SK-MEL-5 (cell line): ENCODE measurements around the gene DNAJA2. TPM values are rescaled to one million over a fixed set of nuclear protein-coding genes. Genes with fewer than 3 reads are reported as not detected.

Source experiments
- DNase-seq: peaks from one replicate; pipeline ENCODE4 v3.0.0-alpha.2; 2016; ENCODE audit warnings: low read depth, low spot score
- in situ Hi-C: cut with HindIII; loops from 2 replicates; pipeline ENCODE4 v1.10.0; 2016; ENCODE audit warnings: low sequenced_read_pairs, high pct_unique_total_duplicates, low pct_unique_long_range_greater_than_20kb
- total RNA-seq: library from RNA; depleted of rRNA; stranded (reverse); fragments of >200 nt; shearing (Covaris generic); gene quantifications from 2 replicates; pipeline ENCODE4 v1.2.3, GENCODE V29; 2014; rRNA removed

DNAJA2 gene
- total RNA-seq, 1 experiment from 2014 or later, result 74.3 TPM

DNA sequence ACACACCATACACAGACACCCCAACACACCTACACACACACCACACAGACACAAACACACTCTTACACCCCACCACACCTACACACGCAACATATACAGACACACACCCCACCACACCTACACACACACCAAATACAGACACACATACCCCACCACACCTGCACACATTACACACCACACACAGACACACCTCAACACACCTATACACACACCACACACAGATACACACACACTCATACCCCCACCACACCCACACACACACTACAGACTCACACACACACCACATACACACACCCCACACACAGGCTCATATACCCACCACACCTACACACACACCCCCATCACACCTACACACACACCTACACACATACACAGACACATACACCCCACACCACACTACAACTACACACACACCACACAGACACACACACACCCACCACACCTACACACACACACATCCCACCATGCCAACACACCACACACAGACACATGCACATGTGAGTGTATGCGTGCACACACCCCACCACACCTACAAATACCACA lies 57.9 kb downstream of the DNAJA2 start:
- DNase-seq, result no peak
- in situ Hi-C loops, result no loop called here

DNA sequence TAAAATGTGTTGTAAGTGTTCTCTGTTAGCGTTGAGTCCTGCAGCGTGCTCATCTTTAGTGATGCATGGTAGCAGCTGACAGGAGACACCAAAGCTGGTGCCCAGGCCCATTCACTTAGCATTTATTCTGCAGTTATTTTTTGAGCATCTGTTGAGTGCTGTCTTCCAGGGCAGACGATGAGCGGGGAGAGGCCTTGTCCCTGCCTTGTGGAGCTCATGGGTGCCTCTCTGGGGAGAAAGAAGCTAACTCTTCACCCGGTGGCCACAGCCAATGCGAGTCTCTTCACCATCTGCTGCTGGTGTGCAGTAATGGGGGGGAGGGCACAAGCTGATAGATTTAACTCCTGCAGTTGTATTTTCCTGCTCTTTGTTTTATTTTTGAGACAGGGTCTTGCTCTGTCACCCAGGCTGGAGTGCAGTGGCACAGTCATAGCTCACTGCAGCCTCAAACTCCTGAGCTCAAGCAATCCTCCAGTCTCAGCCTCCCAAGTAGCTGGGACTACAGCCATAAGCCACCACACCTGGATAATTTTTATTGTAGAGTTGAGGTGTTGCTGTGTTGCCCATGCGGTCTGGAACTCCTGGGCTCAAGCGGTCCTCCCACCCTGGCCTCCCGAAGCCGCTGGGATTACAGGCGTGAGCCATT lies 58.8 kb downstream of the DNAJA2 start:
- DNase-seq, result no peak
- in situ Hi-C loops, result no loop called here

DNA sequence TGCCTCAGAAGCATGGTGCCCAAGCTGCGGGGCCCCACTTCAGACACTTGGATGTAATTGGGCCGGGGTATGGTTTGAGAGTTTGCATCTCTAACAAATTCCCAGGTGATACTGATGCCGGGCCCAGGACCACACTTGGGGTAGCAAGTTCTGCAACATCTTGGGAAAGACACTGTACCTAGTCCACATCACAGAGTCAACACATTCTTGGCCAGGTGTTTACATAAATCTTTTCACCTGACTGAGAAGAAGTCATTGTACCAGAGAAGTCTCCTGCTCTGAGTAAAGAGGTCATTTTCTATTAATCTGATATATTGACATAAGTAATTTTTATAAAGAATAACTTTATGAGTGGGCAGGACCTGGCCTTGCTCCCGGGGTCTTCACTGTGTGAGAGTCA lies 61.8 kb downstream of the DNAJA2 start:
- in situ Hi-C loops, result no loop called here
- DNase-seq, result no peak

DNA sequence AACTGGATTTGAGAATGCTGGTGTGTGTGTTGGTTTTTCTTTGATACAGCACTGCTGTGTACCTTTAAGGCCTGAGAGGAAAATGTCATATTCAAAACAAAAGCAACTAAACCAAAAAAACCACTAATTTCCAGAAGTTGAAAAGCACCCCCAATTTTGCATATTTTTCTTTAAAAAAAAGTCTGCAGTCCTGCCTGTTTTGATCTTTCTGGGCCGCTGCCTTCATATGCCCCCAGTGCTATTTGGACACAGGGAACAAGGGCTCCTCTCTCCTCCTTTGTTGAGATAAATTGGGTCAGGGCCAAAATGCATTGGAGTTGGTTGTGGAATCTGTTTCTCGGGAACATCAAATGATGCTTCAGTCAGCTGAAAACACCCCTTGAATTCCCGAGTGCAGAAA lies 62.4 kb downstream of the DNAJA2 start:
- in situ Hi-C loops, result no loop called here
- DNase-seq, result no peak

DNA sequence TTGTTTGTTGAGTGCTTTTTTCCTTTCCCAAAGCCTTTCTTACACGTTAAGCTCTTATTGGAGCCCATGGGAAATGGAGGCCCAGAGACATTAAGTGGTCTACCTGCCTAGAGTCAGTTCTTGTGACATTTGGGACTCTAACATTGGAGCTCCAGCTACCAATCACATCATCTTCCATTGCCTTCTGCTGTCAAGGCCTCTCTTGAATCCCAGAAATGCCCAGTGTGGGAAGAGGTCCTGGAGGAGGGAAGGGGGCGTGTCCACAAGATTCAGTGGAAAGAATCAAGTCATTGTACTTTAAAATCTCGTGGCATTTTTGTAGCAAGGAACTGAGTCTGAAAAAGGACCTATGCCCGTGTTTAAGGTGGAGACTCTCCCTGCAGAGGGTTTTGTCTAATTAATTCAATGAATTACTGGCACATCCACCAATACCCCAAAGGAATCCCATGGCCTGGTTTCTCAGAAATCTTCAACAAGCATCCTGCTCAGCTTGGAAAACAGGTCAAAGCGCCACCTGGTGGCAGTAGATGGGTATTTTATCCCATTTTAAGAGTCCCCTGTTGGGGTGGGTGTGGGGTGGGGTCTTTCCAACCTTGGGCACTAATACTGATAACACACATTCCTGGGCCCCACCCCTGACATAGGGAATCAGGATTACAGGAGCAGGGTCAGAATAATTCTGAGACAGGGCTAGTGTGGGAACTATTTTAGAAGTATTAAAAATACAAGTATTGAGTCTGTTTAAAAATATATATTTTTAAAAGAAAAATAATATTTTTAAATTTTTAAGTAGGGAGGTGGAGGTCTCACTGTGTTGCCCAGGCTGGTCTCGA lies 64.7 kb downstream of the DNAJA2 start:
- peak; percentile 77 for DNase-seq
- in situ Hi-C loops, result no loop called here

DNA sequence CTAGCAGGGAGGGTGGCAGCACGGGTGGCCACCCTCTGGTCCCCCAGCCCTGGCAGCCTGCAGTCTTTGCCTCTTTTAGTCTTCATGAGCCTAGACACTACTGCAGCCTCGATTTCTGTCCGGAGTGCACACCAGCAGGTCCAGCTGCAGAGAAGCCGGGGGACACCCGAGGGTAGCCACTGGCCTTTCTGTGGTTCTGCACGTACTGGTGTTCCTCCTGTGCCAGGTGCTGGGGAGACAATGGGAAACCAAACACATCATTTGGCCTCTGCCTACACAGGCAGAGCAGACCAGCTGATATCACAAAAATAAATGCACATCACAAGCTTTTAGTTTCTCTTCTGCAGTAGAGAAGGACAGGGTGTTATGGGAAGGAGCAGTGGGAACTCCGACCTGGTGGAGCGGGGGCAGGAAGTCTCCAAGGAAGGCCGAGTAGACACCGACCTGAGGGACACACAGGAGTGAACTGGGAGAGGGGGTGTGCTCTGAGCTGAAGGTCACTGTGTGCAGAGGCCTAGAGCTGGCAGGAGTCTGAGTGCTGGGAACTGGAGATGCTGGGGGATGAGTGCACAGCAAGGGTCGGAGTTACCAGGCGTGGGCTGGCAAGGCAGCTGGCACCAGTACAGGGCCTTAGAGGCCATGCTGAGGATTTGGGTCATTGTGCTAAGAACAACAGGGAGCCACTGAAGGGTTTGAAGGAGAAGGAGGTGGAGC lies 66.3 kb downstream of the DNAJA2 start:
- in situ Hi-C loops, result no loop called here
- no peak for DNase-seq

DNA sequence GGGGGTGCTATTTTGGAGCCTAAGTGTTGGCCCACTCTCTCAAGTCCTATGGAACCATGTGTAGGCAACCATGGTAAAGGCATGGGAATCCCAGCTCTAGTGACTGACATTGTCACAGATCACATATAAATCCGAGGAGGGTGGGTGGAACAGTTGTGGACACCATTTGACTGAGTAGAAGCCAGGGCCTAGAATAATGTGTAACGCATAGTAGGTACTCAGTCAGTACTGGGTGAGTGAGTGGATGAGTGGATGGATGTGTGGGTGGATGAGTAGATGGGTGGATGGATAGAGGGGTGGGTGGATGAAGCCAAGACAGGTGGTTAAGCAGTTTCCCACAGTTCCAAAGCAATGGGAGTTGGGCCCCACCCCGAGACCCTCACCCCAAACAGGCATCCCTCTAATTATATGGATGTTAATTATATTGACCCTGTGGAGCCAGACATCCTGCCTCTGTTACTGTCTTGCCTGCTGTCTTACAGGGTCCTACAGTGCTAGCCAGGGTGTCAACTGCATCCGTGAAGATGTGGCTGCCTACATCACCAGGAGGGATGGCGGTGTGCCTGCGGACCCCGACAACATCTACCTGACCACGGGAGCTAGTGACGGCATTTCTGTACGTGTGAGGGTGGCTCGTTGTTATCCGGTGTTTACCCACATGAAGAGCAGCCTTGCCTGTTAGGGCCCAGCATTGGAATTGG lies 67.0 kb downstream of the DNAJA2 start:
- in situ Hi-C loops, result no loop called here
- DNase-seq, result no peak

Other genes with a start within 250 kb of the DNAJA2 start
- gene MYLK3, start 225.3 kb downstream of the DNAJA2 start, total RNA-seq, result 0.67 and 1.1 TPM in 2 replicates
- 6.3 and 6.8 TPM in 2 replicates for gene C16orf87, start 142.5 kb downstream of the DNAJA2 start, total RNA-seq
- gene GPT2, start 89.3 kb downstream of the DNAJA2 start, total RNA-seq, result 10.1 and 10.8 TPM in 2 replicates
- gene NETO2, start 170.3 kb upstream of the DNAJA2 start, total RNA-seq, result 53.7 and 64.0 TPM in 2 replicates